ENCODE measurements around the gene ARHGEF10L.

Gene ARHGEF10L

DNA sequence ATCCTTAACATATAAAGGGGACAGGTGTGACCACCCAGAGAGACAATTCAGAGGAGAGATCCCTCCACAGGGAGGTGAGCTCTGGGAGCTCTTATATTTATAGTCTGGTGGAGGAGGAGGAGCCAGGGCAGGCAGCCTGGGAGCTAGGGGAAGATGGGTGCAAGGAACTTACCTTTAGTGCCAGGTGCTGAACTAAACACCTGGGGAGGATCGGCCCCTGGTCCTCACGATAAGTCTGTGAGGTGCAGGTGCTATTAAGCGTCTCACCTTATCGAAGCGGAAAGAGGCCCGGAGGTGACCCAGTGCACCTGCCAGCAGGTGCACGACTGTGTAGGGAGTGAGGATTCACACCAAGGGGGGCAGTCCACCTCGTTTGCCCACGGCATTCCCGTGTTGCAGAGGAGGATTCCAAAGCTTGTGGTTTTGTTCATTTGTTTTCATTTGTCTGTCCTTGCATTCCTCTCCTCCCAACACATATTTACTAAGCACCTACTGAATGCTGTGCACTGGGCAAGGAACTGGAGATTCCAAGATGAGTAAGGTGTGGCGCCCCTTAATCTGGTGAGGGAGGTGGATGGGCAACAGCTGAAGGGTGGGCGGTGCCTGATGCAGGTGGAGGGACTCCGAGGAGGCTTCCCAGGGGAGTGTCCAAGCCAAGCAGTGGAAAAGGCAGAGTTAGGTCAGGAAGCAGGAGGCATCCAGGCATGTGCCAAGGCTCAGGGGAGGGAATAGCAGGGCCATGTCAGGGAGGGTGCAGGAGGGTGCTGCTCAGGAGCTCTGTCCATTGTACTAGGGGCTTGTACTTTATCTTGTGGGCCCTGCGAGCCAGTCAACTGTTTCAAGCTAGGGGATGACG, 11.5 kb downstream of the ARHGEF10L start:
- DNase-seq: no peak

DNA sequence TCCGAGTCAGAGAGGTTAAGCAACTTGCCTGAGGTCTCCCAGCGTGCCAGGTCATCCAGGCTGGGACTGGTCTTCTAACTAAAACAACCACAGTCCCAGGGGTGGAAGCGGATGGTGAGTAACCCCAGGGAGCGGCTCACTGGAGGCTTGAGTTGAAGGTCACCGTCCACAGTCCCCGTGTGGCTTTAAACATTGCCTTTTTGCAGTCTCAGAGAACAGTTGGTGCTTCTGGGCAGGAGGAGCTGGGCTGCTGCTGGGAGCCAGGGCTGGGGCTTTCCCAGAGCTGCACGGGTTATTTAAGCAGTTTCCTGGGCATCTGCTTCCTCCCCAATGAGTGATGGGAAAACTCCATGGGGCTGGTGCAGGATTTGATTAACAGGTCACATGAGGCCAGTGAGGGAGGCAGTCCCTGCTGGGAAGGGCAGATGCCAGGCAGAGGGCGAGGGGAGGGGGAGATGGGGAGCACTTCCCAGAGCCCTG, 12.3 kb downstream of the ARHGEF10L start:
- DNase-seq: no peak

DNA sequence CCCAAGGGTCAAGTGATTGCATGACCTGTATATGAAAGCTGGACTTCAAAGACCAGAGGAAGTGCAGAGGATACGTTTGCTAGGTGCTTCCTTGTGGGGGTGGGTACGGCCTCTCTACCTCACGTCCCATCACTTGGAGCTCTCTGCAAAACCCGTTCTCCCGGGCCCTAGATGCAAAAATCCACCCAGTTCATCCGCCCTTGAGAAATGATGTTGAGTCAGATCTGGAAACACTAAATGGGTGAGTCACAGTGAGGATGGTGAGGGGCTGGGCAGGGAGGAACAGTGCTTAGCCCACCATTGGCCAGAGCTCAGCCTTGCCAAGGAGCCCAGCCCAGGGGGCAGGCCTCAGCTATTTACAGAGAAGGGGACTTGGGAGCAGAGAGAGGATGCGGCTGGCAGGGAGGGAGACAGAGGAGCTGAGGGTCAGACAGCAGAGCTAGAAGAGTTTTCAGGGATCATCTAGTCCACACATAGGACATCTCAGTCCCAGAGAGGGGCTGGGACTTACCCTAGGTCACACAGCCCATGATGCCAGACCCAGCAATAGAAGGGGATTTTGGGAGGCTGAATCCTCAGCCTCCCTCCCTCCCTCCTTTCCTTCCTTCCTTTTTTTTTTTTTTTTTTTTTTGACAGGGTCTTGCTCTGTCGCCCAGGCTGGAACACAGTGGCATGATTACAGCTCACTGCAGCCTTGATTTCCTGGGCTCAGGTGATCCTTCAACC, 14.6 kb downstream of the ARHGEF10L start:
- DNase-seq: no peak

DNA sequence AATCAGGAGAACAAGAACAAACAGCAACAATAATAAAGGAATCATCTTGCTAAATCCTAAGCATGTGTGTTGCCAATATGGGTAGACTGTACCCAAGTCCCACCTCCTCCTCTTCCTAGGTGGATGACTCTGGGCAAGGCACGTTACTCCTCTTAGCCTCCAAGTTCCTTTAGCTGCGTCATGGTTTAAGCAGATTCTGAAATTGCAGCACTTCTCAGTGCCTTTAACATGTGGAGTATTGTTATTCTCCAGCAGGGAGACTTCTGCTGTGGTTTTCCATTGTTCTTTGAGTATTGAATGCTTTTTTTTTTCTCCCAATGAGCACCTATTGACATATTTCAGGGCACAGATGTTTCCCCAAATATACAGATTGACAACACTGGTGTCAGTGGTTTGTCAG, 15.5 kb downstream of the ARHGEF10L start:
- no peak for DNase-seq

DNA sequence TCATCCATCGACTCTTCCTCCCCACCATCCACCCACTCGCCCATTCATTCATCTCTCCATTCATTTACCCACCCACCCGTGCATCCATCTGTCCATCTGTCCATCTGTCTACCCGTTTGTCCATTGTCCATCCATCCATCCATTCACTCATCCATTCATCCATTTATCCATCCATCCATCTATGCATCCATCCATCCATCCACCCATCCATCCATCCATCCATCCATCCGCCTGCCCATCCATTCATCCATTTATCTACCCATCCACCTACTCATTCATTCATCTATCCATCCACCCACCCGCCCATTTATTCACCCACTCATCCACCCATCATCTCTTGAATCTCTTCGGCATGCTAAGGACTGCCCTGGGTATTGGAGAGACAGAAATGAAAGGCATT, 18.5 kb downstream of the ARHGEF10L start:
- DNase-seq: no peak

DNA sequence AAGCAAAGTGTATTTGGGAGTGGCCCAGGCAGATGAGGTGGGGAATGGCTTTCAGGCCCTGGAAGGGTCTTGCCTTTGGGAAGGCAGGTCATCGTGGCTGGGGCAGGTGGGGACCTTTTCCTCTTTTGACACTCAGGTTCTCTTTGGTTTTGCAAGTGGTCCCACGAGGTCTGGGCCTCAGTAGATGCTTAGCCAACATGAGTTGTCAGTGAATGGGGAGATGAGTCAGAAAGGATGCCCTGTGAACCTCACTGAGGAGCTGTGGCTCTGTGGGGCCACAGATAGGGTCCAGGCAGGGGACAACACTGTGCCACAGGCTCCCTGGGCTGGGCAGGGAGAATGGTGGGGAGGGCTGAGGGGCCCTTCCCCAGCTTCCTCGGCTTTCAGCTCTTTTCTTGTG, 19.0 kb downstream of the ARHGEF10L start:
- DNase-seq: no peak

DNA sequence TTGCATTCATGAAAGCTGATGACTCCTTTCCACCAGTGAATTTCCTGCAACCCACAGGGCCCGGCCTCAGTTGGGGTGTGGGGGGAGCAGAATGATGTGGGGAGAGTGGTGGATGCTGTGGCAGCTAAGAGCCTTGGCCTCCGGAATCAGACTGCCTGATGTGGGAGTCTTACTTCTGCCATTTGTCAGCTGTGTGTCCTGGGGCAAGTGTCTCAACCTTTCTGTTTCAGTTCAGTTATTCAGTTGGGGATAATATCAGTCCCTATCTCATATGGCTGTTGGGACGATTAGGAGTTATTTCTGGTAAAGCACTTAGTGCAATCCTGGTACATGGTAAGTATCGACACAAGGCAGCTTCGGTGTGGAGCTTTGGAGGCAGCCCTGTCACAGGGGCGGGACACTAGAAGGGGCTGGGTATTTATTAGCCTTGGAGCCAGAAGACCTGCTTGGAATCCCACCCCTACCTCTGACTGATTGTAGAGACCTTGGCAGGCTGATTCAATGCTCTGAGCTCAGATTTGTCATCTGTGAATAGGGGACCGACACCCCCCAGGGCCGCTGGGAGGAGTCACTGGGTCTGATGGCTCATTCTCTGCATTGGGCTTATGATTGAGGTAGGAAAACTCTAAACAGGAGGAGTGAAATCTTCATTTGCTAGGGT, 19.6 kb downstream of the ARHGEF10L start:
- DNase-seq: no peak

DNA sequence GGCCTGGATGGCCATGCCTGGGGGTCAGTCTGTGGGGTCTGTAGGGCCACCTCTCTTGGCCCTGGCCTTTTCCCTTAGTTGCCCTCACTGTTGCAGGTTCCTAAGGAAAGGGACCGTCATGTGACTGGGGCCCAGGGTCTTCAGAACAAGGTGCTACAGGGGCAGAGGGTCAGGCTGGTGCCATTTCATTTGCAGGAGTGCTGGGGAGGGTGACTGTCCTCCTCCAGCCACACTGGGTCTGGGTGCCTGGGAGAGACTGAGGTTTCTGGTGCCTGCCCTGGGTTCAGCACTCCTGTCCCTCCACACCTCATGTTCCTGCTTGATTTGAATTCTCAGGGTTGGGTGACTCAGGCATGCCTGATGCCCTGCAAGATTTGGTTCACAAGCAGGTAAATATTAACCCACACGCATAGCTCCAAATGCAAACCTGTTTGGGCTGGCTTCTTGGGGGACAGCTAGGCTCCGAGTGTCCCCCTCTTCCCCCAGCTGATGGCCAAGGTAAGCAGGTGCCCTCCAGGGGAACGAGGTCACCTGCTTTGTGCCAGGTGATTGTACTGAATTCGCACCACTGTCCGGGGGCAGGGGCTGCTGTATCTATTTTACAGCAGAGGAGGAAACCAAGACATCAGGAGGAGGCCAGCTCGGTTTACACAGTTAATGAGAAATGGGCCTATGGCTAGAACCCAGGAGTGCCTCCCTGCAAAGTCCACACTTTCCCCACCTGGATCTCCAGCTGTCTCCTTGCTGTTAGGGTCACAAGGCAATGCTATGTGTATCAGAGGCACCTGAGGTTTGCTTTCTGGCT, 20.3 kb downstream of the ARHGEF10L start:
- no peak for DNase-seq

DNA sequence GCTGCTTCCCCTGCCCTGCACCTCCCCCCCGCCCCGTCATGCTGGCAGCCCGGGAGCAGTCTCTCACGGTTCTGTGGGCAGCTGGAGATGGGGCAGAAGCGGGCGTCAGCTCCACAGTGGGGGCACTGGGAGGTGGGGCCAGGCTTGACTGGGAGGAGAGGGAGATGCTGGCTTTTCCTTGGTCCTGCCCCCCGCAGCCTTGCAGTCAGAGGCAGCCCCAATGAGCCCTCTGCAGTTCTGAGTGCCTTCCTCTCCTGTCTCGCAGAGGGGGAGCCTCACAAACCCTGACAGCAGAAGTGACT, 21.7 kb downstream of the ARHGEF10L start:
- DNase-seq: no peak

DNA sequence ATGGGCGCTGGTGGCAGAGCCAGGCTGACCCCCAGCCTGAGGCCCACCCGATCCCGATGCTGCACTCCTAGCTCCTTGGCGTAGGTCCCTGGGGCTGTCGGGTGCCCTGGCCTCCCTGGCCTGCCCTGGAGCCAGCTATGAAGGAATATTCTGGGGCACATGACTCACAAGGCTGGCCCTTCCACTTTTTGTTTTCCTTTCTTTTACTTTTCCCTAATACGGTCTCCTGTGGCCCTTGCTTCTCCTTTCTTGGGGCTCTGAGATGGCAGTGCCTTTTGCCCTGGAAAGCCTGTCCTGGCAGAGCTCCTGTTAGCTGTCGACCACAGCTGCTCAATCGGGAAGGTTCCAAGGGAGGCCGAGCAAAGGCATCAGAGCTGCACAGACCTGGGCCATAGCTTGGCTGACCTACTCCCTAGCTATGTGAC, 22.1 kb downstream of the ARHGEF10L start:
- DNase-seq: no peak

DNA sequence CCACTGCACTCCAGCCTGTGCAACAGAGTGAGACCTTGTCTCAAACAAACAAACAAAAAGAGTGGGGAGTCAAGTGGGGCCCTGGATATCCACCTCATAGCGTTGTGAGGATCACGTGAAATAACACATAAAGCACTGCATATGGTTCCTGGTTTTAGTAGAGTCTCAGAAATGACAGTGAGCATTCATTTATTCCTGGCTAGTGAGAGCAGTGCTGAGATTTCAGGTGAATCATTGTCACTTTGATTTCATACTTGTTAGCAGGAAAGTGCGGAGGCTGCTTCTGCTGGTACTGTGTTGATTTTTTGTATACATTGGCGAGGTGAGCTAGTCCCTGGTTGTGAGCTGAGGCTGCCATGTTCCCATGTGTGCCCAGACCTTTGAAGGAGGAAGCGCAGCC, 22.9 kb downstream of the ARHGEF10L start:
- no peak for DNase-seq

DNA sequence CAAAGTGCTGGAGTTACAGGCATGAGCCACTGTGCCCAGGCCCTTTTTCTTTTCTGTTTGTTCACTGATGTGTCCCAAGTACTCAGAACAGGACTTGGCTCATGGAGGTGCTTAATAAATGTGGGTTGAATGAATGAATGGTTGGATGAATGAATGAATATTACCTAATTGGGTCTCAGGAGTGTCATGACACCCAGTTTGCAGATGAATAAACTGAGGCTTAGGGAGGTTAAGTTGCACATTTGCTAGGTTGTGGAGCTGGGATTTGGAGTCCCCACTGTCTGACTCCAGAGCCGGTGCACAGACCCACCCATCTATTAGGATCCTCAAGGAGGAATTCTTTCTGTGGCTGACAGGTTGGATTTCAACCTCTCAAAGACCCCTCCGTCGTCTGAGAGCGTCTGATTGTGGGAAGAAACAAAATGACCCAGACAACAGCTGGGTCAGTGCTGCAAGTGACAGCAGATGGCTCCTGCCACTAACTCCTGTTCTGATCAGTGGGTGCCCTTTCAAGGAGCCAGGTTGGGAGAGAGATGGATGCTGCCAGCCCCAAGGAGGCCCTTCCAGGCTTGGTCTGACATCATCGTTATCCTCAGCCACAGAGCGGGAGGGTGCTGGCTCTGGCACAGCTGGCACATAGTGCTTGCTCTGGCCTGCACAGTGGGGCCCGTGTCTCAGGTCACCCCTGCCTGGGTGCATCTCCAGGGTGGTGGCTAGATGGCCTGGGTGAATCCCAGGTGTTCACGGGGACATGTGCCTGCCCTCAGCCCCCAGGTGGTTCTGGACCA, 24.2 kb downstream of the ARHGEF10L start:
- DNase-seq: no peak

DNA sequence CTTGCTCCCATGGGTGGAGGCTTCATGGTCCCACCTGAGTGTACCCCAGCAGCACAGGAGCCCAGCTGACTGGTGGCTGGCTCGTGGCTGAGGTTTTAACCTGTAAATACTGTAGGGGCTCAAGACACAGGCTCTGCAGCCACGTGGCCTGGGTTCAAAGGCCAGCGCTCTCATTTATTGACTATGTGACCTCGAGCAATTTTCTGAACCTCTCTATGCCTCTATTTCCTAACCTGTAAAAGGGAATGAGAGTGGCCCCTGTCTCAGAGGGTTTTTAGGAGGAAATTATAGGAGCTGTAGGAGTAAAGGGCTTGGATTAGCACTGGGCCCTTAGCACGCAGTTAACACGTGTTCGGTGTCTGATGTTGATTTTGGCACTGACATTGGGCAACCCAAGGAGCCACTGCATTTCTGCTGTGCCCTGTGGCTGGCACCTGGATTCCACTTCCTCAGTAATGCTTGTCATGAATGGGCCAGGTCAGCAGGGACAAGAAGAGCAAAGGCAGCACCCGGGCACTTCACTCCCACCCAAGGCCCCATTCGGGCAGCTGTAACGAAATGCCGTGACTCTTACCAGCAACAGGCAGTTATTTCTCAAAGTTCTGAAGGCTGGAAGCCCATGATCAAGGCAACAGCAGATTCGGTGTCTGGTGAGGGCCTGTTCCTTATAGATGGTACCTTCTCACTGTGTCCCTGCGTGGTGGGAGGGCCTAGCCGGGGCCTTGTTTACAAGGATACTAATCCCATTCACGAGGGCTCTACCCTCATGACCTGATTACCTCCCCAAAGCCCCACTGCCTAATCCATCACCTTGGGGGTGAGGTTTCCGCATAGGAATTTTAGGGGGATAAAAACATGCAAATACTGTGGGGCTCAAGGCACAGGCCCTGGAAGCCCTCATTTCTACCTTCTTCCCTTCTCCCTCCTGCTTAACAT, 25.2 kb downstream of the ARHGEF10L start:
- DNase-seq: no peak

DNA sequence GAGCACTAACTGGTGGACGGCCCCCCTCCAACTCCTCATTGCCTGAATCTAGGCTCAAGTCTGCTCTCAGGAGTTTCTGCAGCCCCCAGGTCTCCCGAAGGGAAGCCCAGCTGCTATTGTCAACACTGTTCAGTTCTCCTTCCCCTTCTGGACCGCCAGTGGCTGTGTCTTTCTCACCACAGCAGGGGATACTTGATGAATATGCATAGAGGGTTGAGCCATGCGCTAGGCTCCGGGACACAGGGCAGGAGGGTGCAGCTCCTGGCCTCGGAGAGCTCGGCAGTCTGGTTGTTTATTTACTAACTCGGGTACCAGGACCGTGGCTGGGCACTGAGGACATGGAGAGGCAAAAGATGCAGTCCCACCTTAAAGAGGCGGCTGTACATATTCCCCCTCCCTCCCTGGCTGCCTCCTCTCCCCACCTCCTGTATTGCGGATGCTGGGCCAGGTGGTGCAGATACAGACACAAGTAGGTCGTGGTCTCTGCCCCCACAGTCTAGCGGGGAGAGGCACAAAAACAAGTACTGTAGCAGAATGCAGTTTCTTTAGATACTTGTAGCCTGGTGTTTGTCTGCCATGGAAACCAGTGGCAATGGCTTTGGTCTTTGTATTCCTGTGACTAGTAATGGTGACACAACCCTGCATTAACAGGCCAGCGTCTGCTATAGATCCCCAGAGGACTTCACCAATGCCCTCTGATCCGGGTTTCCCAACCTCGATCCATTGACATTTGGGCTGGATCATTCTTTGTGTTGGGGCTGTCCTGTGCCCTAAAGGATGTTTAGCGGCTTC, 26.2 kb downstream of the ARHGEF10L start:
- no peak for DNase-seq

DNA sequence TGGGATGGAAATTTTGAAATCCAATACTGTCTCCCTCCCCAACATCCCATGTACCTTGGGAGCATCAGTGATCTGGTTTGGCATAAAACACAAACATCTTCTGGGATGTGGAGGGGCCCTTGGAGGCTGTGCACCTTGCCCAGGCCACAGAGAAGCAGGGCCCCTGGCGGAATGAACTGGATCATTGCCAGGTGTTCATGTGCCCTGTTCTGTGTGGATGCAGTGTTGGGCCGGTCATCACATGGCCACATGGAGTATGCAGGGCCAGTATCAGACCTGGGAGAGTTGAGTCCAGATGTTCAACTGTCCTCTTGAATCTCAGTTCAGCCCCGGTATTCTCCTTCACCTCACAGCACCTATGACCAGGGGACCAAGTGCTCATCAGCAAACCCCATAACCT, 26.9 kb downstream of the ARHGEF10L start:
- no peak for DNase-seq

DNA sequence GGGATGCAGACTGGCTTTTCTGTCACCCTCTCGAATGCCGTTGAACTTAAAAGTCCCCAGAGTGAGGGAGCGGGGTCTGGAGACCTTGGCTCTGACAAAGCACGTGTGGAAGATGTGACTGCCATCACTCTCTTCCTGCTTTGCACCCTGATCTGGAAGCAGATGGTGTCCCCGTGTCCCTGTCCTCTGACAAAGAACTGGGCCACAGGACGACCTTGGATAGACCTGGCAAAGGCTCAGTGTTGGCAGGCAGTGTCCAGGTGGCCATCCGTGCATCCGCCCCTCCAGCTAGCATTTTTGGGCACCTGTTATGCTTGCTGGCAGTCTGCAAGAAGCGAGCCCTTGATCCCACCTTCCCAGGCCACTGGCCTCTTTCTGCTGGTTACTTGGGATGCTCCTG, 27.4 kb downstream of the ARHGEF10L start:
- no peak for DNase-seq

DNA sequence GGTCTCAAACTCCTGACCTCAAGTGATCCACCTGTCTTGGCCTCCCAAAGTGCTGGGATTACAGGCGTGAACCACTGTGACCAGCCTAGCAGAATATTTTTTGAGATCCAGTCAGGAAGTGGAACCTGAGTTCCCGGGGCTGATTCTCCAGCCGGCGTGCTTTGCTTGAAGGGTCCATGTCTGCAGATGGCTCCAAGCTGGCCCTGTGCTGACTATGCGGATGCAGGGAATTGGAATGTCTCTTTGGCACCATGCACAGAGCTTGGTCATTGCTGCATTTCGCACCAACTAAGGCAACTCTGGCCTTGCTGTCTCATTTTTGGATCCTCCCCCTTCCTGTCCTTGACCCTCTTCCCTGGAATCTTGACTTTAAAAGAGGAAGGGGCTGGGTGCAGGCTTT, 28.1 kb downstream of the ARHGEF10L start:
- DNase-seq: no peak

DNA sequence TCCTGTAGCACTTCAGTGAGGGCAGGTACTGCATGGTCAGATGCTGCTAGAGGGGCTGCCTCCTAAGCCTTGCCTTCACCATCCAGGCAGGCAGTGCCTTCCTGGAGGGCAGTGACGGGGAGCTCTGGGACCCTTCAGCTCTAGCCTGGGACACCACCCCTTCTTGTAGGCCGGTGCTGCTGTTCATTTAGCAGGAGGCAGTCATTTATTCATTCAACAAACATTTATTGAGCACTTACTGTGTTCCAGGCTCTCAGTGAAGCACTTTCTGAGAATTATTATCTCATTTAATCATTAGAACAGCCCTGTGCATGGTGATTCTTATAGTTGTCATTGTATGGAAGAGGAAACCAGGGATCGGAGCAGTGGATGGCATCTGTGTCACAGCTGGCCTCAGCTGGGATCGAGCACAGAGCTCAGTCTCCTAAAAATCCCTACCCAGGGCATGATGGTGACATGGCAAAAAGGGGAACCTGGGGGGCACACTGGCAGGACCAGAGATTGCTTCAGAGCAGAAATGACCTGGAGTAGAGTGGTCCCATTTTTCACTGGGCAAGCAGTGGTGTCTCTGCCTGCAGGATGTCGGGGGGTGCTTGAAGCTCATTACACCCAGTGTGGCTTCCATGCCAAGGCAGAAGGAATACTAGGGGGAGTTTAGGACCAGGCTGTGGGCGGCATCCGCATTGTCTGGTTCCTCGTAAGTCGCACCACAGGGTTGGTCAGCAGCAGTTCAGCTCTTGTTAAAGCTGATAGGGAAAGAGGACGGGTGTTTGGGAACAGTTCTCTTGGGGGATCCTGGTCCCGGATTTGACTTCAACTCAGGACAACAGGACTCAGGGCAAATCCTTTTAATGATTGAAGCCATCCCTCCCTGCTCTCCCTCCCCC, 28.8 kb downstream of the ARHGEF10L start:
- DNase-seq: no peak
